ENCODE results near the gene ANKRD63. TPM values are rescaled to one million over a fixed set of nuclear protein-coding genes. Genes with fewer than 3 reads are reported as not detected.

The ANKRD63 gene
- total RNA-seq, 1 donor from 2014 or later = 0.25 TPM

- Mint-ChIP-seq H3K27me3 (ENCODE audit: low read depth) (peaks cover 9% of the 10 kb centered on the region), H3K27ac (ENCODE audit: unreplicated experiment) (no peak overlapping the region), H3K9me3 (ENCODE audit: low read depth) (peaks cover 15% of the 10 kb centered on the region), H3K4me3 (ENCODE audit: unreplicated experiment) (no peak overlapping the region), H3K36me3 (ENCODE audit: low read depth) (no peaks in the 10 kb centered on the region), H3K4me1 (ENCODE audit: low read depth) (peaks cover 2% of the 10 kb centered on the region)
- DNase-seq (ENCODE audit: low spot score) = no peak
- no peak for TF ChIP-seq CTCF (IDR thresholded peaks at IDR 0.05)
Measured at GRCh38 chr15:40303576-40303975, 20.7 kb upstream of the ANKRD63 start.

- Mint-ChIP-seq H3K4me1 (ENCODE audit: low read depth) (peaks cover 2% of the 10 kb centered on the region), H3K27ac (ENCODE audit: unreplicated experiment) (no peak overlapping the region), H3K36me3 (ENCODE audit: low read depth) (no peaks in the 10 kb centered on the region), H3K27me3 (ENCODE audit: low read depth) (peaks cover 9% of the 10 kb centered on the region), H3K4me3 (ENCODE audit: unreplicated experiment) (no peak overlapping the region), H3K9me3 (ENCODE audit: low read depth) (peaks cover 15% of the 10 kb centered on the region)
- DNase-seq (ENCODE audit: low spot score) = no peak
- TF ChIP-seq CTCF (IDR thresholded peaks at IDR 0.05) = no peak
Measured at GRCh38 chr15:40302981-40303380, 20.1 kb upstream of the ANKRD63 start.

GRCh38 chr15:40302288-40302886 lies 19.5 kb upstream of the ANKRD63 start:
- Mint-ChIP-seq H3K27me3 (ENCODE audit: low read depth) (peaks cover 9% of the 10 kb centered on the region), H3K4me3 (ENCODE audit: unreplicated experiment) (no peak overlapping the region), H3K36me3 (ENCODE audit: low read depth) (no peaks in the 10 kb centered on the region), H3K4me1 (ENCODE audit: low read depth) (no peaks in the 10 kb centered on the region), H3K9me3 (ENCODE audit: low read depth) (peaks cover 15% of the 10 kb centered on the region), H3K27ac (ENCODE audit: unreplicated experiment) (no peak overlapping the region)
- no peak for TF ChIP-seq CTCF (IDR thresholded peaks at IDR 0.05)
- peak; percentile 74 for DNase-seq (ENCODE audit: low spot score)

GRCh38 chr15:40301467-40302179 lies 18.8 kb upstream of the ANKRD63 start:
- TF ChIP-seq CTCF (IDR thresholded peaks at IDR 0.05) = no peak
- peak; percentile 77 for DNase-seq (ENCODE audit: low spot score)
- Mint-ChIP-seq H3K4me3 (ENCODE audit: unreplicated experiment) (no peak overlapping the region), H3K27me3 (ENCODE audit: low read depth) (peaks cover 9% of the 10 kb centered on the region), H3K4me1 (ENCODE audit: low read depth) (no peaks in the 10 kb centered on the region), H3K9me3 (ENCODE audit: low read depth) (peaks cover 15% of the 10 kb centered on the region), H3K36me3 (ENCODE audit: low read depth) (no peaks in the 10 kb centered on the region), H3K27ac (ENCODE audit: unreplicated experiment) (no peak overlapping the region)

GRCh38 chr15:40300771-40301170 lies 17.9 kb upstream of the ANKRD63 start:
- peak; percentile 15 for DNase-seq (ENCODE audit: low spot score)
- no peaks in the 10 kb centered on the region for H3K4me1 Mint-ChIP-seq (ENCODE audit: low read depth)
- no peak for TF ChIP-seq CTCF (IDR thresholded peaks at IDR 0.05)
- H3K36me3 Mint-ChIP-seq (ENCODE audit: low read depth) = no peaks in the 10 kb centered on the region
- H3K9me3 Mint-ChIP-seq (ENCODE audit: low read depth) = peaks cover 15% of the 10 kb centered on the region
- peaks cover 9% of the 10 kb centered on the region for H3K27me3 Mint-ChIP-seq (ENCODE audit: low read depth)
- H3K27ac Mint-ChIP-seq (ENCODE audit: unreplicated experiment) = no peak overlapping the region
- H3K4me3 Mint-ChIP-seq (ENCODE audit: unreplicated experiment) = no peak overlapping the region

Measured in chondrocyte (in vitro differentiated cells).